HCT116 (cell line): ENCODE data around the gene NUDT9.

Experiments used
- POLR2AphosphoS5 ChIP-seq: IDR thresholded peaks from 2 replicates; pipeline ENCODE4 v1.6.1; 2011; ENCODE audit warnings: mild to moderate bottlenecking, low read depth, low read length, moderate library complexity
- TF ChIP-seq, protein P1 (sequence below): IDR thresholded peaks from 2 replicates; pipeline ENCODE4 v1.6.1; 2012; ENCODE audit warnings: low read depth

DNA sequence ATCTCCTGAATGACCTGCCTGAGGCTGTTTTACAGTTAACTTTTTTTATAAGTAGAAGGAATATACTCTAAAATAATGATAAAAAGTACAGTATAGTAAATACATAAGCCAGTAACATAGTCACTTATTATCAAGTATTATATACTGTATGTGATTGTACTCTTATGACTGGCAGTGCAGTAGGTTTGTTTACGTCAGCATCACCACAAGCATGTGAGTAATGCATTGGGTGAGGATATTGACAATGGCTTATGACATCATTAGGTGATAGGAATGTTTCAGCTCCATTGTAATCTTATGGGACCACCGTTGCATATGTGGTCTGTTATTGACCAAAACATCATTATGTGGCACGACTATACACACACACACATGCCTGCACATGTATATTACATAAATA lies 20.5 kb downstream of the NUDT9 start:
- TF ChIP-seq POLR2AphosphoS5: no peak
- TF ChIP-seq, protein P1, sequence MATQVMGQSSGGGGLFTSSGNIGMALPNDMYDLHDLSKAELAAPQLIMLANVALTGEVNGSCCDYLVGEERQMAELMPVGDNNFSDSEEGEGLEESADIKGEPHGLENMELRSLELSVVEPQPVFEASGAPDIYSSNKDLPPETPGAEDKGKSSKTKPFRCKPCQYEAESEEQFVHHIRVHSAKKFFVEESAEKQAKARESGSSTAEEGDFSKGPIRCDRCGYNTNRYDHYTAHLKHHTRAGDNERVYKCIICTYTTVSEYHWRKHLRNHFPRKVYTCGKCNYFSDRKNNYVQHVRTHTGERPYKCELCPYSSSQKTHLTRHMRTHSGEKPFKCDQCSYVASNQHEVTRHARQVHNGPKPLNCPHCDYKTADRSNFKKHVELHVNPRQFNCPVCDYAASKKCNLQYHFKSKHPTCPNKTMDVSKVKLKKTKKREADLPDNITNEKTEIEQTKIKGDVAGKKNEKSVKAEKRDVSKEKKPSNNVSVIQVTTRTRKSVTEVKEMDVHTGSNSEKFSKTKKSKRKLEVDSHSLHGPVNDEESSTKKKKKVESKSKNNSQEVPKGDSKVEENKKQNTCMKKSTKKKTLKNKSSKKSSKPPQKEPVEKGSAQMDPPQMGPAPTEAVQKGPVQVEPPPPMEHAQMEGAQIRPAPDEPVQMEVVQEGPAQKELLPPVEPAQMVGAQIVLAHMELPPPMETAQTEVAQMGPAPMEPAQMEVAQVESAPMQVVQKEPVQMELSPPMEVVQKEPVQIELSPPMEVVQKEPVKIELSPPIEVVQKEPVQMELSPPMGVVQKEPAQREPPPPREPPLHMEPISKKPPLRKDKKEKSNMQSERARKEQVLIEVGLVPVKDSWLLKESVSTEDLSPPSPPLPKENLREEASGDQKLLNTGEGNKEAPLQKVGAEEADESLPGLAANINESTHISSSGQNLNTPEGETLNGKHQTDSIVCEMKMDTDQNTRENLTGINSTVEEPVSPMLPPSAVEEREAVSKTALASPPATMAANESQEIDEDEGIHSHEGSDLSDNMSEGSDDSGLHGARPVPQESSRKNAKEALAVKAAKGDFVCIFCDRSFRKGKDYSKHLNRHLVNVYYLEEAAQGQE: no peak
